Hematopoietic multipotent progenitor cell treated with erythropoietin and hydrocortisone succinate and interleukin-3 and kit ligand, for 4 days (in vitro differentiated cells): ENCODE results near the gene COL26A1.
"Not testable (repeated sequence)": the region's sequence is repeated elsewhere in the genome, so short reads cannot be mapped to it uniquely, and the experiment has no call there.

Experiments
- DNase-seq: peaks from one replicate; pipeline ENCODE4 v3.0.0-alpha.2; 2015

The COL26A1 gene

GRCh38 chr7:101604331-101604933 is 241.8 kb downstream of the COL26A1 start:
- DNase-seq = no peak

DNA sequence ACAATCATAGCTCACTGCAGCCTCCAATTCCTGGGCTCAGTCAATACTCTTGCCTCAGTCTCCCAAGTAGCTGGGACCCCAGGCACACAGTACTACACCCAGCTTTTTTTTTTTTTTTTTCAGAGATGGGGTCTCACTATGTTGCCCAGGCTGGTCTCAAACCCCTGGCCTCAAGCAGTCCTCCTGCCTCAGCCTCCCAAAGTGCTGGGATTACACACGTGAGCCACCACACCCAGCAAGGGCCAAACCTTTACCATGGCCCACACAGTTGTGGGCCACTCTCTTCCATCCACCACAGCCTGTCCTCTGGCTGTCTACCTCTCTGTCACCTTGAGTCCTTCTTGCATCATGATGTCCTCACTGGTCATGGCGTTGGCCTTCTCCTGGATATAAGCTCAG is 242.3 kb downstream of the COL26A1 start:
- not testable (repeated sequence) for DNase-seq

DNA sequence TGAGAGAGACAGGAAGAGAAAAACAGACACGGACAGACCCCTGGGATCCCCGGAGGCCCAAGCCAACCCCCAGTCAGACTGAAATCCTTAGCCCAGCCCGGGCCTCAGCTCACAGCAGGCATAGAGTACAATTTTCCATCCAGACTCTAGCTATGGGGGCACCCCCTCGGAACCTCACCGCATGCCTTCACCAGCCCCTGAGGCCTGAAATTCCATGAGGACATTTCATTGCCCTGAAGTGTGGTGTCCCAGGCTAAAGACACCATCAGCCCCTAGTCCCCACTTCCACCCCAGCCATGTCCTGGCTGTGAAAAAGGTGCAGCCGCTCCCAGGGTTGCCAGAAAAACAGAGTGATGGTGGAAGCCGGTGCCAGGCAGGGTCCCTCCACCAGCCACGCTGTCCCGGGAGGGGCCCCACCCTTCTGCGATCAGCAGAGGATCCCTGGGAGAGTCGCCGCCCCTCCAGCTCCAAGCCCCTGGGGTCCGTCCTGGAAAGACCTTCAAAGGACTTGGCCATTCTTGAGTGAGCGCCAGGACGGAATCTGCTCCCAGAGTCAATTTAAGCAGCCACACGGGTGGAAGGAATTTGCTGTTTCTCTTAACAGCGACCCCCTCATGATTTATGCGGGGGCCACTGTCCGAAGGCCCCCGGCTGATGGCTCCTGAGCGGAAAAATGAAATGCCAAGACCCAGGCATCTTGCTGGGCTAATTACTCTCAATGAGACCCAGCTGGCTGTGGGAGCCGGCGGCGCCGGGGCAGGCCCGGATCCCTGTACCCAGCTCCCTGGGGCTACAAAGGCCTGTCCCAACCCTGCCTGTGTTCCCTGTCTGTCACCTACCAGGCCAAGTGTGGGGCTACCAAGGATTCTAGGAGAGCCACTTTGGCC is 243.2 kb downstream of the COL26A1 start:
- no peak for DNase-seq

GRCh38 chr7:101606498-101606923 is 243.8 kb downstream of the COL26A1 start:
- DNase-seq = no peak
